ENCODE results near the gene THAP11. TPM values are rescaled to one million over a fixed set of nuclear protein-coding genes. Genes with fewer than 3 reads are reported as not detected.

Gene THAP11
- total RNA-seq, 1 donor from 2014 or later: 85.4 TPM

DNA sequence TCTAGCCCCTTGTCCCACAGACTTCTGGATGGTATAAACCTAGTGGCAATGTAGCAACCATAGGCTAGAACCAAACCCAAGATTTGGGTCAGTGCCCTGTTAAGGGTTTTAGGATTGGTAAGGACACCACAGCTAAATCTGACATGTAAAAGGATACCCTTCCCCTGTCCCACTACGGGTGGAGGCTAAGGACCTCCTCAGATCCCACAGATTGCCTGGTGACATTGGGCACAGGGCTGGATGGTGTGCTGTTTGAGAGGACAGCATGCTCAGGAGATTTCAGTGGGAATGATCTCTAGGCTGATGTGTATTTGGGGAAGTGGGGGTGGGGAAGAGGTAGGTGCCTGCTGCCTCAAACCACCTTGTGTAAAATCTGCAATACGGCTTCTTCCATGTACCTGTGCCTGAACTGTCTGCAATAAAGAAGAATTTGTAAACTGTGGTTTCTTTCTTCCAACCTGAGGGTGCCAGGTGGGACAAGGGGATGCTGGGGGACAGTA is 30.1 kb downstream of the THAP11 start:
- no peaks in the 10 kb centered on the region for H3K9me3 ChIP-seq
- peaks cover 0 to 15% of the 10 kb centered on the region in 2 donors for H3K4me1 ChIP-seq
- H3K27me3 ChIP-seq: no peaks in the 10 kb centered on the region
- intact Hi-C loops (cut with DNase I): loop anchor here (5.0 kb wide), 1 partner anchor 40 kb away; no protein-coding TSS in a partner anchor
- H3K27ac ChIP-seq: peak overlapping the region; percentile 83 to 86
- H3K36me3 ChIP-seq: peaks cover 53 to 57% of the 10 kb centered on the region in 2 donors
- no peak for DNase-seq (ENCODE audit: low spot score in 2 of 2)
- peak overlapping the region; percentile 87 to 91 for H3K4me3 ChIP-seq
- TF ChIP-seq, protein P1, sequence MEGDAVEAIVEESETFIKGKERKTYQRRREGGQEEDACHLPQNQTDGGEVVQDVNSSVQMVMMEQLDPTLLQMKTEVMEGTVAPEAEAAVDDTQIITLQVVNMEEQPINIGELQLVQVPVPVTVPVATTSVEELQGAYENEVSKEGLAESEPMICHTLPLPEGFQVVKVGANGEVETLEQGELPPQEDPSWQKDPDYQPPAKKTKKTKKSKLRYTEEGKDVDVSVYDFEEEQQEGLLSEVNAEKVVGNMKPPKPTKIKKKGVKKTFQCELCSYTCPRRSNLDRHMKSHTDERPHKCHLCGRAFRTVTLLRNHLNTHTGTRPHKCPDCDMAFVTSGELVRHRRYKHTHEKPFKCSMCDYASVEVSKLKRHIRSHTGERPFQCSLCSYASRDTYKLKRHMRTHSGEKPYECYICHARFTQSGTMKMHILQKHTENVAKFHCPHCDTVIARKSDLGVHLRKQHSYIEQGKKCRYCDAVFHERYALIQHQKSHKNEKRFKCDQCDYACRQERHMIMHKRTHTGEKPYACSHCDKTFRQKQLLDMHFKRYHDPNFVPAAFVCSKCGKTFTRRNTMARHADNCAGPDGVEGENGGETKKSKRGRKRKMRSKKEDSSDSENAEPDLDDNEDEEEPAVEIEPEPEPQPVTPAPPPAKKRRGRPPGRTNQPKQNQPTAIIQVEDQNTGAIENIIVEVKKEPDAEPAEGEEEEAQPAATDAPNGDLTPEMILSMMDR (IDR thresholded peaks at IDR 0.05): no peak

DNA sequence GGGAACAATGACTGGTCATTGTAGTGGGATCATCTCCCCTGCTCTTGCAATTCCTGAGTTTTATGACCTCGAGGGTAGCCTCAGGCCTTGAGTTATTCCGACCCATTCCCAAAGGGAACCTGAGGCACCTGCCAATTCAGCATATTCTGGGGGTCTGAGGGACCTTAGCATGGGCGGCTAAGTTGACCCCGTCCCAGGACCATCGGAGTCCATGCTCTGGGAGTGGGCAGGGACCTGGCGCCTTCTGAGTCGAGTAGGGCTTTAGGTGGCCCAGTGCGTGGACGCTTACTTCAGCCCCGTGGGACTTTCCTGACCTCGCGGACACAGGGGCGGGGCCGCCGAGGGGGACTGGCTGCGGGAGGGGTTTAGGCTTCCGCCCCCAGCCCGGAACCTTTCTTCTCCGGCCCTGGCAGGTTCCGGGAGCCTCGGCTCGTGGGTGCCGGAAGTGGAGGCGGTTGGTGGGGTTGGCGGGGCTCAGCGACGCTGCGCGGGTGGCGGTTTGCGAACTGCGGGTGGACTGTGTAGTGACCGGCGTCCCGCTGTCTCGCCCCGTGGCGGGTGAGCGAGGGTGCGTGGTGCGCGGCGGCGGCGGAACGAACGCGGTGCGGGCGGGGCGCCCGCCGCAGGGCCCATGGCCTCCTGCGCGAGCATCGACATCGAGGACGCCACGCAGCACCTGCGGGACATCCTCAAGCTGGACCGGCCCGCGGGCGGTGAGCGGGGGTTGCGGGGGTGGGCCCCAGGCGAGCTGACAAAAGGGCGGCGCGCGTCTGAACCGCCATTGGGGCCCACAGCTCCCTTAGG is 30.7 kb downstream of the THAP11 start, which contains the start of gene EDC4:
Gene EDC4 (plus strand): TSS at position 422 of the 804 bp plus-strand sequence. CDS start 210 bp downstream, at position 632.
- H3K4me3 ChIP-seq: peak within 1 kb of the TSS; percentile 87 to 91
- peak; percentile 41 to 93 for DNase-seq (ENCODE audit: low spot score in 2 of 2)
- H3K9me3 ChIP-seq: no peaks in the 10 kb centered on the region
- H3K4me1 ChIP-seq: peaks cover 0 to 15% of the 10 kb centered on the region in 2 donors
- H3K27me3 ChIP-seq: no peaks in the 10 kb centered on the region
- TF ChIP-seq, protein P1 (IDR thresholded peaks at IDR 0.05): no peak
- peak within 1 kb of the TSS; percentile 83 to 86 for H3K27ac ChIP-seq
- peaks cover 53 to 57% of the 10 kb centered on the region in 2 donors for H3K36me3 ChIP-seq
- intact Hi-C loops (cut with DNase I): loop anchor here (1.0 to 5.0 kb wide), 2 partner anchors 26 to 41 kb away; partner anchors contain the start of gene CENPT

DNA sequence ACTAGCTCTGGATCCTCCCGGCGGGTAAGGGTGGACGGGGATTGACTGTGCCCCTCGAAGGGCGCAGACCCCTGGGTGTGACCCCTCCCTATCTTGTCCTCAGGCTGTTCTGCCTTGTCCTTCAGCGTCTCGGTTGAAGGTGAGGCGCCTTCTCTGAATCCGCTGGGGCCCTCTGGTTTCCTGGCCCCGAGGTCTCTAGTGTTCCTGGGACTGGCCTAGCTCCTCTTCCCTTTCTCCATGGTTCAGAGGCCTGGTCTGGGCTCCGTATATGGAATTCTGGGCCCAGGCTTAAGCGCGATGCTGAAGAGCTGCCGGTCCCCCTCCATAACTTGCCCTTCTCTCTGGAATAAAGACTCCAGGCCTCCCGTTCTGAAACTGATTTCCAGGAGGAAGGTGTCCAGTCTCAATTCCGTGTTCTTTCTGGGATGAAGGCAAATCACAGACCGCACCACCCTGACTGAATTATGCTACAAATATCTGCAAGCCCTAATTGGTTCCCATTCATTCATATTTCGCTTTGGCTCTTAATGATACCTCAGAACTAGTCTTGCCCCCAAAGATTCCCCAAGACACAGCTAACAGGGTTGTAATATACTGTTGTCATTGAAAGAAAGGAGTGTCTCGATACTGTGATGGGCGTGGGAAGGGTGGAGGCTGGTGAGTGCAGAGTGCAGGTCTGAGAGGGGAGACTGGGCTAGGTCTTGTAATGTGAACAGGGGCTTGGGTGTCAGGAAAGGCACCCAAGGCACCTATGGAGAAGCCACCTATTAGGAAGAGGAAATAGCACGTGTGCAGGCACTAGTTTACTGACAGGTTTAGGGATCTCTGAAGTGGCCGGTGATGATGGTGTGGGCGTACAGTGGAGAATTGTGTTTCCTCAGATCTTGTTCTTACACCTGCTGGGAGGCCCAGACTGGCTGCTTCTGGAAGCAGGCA is 31.6 kb downstream of the THAP11 start:
- Histone ChIP-seq H3K27ac (peak overlapping the region; percentile 83 to 86), H3K4me1 (peaks cover 0 to 15% of the 10 kb centered on the region in 2 donors), H3K27me3 (no peaks in the 10 kb centered on the region), H3K4me3 (peak overlapping the region; percentile 87 to 91), H3K9me3 (no peaks in the 10 kb centered on the region), H3K36me3 (peaks cover 53 to 57% of the 10 kb centered on the region in 2 donors)
- TF ChIP-seq, protein P1 (IDR thresholded peaks at IDR 0.05): no peak
- DNase-seq (ENCODE audit: low spot score in 2 of 2): no peak
- intact Hi-C loops (cut with DNase I): loop anchor here (1.0 to 5.0 kb wide), 2 partner anchors 26 to 41 kb away; partner anchors contain the start of gene CENPT

DNA sequence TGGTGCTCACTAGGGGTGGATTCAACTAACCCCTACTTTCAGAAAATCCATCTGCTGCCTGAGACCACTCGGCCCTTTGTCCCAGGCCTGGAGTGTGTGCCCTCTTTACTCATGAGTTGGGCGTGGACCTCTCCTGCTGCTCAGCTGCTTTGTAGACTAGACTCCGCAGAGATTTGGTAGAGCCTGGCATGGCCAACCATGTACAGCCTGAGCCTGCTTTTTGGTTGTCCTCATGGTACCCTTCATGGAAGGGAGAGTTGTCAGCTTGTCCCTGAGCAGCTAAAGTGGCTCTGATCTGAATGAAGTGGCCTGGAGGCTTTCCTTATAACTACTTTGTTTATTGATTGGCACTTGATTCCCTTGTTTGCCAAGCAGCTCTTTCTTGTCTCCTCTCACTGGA is 32.3 kb downstream of the THAP11 start:
- Histone ChIP-seq H3K27ac (no peak overlapping the region), H3K4me3 (peak overlapping the region; percentile 87 to 91), H3K27me3 (no peaks in the 10 kb centered on the region), H3K36me3 (peaks cover 58 to 59% of the 10 kb centered on the region in 2 donors), H3K9me3 (no peaks in the 10 kb centered on the region), H3K4me1 (peaks cover 0 to 15% of the 10 kb centered on the region in 2 donors)
- intact Hi-C loops (cut with DNase I): loop anchor here (5.0 kb wide), 1 partner anchor 42 kb away; no protein-coding TSS in a partner anchor
- DNase-seq (ENCODE audit: low spot score in 2 of 2): no peak
- TF ChIP-seq, protein P1 (IDR thresholded peaks at IDR 0.05): no peak

DNA sequence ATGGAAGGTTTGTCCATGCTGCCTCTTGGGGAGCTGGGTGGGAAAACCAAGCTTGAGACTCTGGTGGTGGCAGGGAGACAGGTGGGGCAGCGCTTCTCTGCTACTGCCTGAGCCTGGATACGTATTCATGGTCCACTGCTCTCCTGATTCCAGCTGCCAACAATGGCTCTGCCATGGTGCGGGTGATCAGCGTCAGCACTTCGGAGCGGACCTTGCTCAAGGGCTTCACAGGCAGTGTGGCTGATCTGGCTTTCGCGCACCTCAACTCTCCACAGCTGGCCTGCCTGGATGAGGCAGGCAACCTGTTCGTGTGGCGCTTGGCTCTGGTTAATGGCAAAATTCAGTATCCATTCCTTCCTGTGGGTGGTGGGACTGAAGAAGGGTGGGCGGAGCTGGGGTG is 34.9 kb downstream of the THAP11 start:
- peaks cover 0 to 15% of the 10 kb centered on the region in 2 donors for H3K4me1 ChIP-seq
- H3K27me3 ChIP-seq: no peaks in the 10 kb centered on the region
- no peak overlapping the region for H3K27ac ChIP-seq
- no peak for DNase-seq (ENCODE audit: low spot score in 2 of 2)
- intact Hi-C loops (cut with DNase I): no loop called here
- no peaks in the 10 kb centered on the region for H3K9me3 ChIP-seq
- H3K4me3 ChIP-seq: no peak overlapping the region
- TF ChIP-seq, protein P1 (IDR thresholded peaks at IDR 0.05): no peak
- H3K36me3 ChIP-seq: peaks cover 64% of the 10 kb centered on the region in 2 donors
